GM10847 (cell line): Measurements from ENCODE around the gene LSM14A.

Experiments used
- POLR2A ChIP-seq: IDR thresholded peaks from 2 replicates; pipeline ENCODE4 v1.6.1; 2011; ENCODE audit not compliant: insufficient read length; ENCODE audit errors: extremely low read depth

LSM14A gene

DNA sequence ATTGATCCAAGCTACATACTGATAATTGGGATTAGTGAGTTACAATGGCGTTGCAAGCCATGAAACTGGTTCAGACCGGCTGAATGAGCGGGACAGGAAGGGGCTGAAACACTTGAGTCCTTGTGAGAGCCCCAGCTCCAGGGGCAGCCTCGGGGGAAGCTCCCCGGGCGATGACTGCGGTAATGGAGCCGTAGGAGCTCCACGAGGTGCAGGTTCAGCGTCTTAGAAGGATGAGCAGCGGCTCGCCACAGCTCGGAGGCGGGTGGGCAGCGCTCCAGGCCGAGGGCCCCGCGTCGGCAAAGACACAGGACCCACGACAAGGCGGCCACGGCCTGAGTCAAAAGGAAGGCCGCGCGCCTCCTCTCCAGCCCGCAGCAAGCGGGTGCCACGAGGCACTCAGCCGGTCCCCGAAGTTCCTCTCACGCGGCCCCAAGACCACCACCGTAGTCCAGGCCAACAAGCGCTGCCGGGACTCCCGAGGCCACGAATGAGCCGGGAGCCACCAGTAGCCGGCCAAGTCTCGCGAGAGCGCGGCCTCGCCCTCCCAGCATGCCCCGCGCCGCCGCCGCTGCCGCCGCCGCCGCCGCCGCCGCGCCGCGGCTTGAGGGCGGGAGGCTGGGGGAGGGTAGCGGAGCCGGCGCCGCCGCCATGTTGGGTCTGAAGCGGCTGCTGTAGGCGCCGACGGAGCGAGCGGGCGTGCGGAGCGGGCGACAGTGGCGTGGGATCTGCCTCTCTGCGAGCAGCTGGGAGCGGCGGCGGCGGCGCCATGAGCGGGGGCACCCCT is at the start of gene LSM14A:
Gene LSM14A (plus strand): TSS at position 628 of the 784 bp plus-strand sequence. CDS start 139 bp downstream, at position 767.
- TF ChIP-seq POLR2A, result peak; percentile 97

DNA sequence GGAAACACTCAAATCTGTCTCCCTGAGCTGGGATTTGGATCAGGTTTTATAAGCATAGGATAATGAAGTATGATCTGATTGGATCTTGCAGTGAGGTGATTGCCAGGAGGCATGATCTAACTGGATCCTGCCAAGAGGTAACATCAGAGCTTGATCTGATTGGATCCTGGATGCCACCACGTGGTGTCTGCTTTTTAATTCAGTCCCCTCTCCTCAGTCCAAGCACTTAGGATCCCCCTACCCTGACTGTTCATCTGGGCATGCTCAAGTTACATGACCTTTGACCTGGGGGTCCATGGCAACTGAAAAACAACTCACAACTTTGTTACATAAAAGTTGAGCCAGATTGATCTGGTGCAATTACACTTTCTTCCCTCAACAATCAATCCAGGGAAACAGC is 47.5 kb upstream of the LSM14A start:
- no peak for TF ChIP-seq POLR2A

DNA sequence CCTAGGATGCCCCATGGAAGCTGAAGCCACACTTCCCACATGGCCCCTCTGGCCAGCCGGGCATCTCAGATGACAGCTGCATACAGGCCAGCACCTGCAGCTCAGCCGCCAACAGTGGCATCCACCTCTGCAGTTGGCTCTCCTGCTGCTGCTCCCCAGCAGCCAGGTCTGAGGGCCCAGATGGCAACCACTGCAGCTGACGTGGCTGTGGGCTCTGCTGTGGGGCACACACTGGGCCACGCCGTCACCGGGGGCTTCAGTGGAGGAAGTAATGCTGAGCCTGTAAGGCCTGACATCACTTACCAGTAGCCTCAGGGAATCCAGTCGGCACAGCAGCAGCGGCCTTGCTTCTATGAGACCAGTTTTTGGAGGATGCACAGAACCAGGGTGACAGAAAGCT is 45.3 kb upstream of the LSM14A start:
- no peak for TF ChIP-seq POLR2A

DNA sequence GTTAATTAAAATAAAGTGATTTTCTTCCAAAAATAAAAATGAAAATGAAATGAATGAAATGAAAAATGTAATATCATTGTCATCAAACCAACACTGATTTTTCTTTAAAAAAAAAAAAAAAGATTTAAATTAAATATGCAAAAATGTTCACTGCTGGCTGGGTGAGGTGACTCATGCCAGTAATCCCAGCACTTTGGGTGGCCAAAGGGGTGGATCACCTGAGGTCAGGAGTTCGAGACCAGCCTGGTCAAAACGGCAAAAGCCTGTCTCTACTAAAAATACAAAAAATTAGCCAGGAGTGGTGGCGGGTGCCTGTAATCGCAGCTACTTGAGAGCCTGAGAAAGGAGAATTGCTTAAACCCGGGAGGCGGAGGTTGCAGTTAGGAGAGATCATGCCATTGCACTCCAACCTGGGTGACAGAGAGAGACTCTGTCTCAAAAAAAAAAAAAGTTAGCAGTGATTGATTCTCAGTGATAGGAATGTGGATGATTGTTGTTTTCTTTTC is 44.6 kb upstream of the LSM14A start:
- TF ChIP-seq POLR2A, result no peak

DNA sequence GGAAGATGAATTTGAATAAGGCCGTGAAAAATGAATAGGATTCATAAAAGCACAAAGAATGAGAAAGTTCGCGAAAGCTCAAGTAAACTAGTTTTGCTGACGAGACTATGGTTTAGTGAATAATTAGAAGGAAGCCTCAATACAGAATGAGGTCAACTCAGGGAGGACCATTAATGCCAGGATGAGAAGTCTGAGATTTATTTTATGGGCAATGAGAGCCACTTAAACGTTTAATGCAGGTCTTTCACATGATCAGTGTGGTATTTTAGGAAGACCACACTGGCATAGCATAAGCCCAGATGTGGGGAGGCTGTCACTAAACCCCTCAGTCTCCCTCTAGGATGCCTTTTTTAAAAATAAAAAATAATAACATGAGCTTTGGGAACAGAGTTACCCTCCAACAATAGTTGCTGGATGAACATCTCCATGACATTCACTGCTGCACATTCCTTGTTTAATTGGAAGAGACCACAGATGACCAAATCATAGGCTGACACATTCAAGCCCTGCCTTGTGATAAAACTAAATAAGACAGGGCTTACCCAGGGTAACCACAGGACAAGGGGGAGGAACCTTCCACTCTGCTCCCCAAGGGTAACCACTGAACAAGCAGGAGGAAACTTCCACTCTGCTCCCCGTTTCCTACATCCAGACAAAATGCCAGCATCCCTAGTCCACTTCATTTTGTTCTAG is 43.6 kb upstream of the LSM14A start:
- TF ChIP-seq POLR2A, result no peak

DNA sequence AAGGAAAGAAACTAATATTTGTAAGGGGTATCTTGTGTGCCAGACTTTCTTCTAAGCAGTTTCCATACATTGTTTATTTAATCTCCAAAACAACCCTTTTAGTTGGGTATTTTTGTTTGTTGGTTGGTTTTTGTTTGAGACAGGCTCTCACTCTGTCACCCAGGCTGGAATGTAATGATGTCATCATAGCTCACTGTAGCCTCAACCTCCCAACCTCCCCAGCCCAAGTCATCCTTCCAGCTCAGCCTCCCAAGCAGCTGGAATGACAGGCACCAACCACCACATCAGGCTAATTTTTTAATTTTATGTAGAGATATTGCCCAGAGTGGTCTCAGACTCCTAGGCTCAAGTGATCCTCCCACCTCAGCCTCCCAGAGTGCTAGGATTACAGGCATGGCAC is 41.2 kb upstream of the LSM14A start:
- TF ChIP-seq POLR2A, result no peak

DNA sequence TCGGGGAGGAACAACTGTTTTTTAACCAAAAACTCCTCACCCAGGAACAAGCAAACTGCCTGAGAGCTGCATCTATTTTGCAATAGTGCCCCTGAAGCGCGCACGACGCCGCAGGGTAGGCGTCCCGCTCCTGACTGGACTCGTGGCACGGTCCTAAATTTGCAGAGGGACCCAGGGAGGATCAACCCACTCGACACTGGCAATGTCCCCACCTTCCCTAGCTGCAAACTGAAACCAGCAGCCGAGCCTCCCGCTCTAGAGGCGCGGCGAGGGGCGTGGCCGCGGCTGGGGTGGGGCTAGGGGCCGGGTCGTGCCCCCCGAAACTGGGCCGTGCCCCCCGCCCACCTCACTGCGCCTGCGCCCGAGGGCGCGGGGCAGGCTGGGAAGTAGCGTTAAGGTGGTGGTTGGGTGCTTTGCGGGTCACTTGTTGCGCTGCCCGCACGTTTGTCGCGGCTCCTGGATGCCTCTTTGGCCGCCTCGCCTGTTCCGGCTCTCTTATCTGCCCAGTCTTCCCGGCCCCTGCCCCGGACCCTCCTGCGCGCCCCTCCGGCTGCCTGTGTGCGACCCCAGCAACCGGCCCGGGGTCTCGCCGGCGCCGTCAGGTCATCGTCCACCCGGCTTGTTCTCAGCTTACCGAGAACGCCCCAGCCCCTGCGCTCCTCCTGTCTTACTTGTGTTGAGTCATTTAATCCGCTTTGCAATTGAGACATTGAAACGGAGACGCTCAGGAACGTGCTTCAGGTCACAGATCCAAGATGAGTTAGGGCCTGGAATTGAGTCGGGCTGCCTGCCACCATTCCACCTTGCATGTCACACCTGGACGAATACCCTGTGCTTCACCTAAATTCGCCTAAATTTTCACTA is 37.9 kb upstream of the LSM14A start:
- TF ChIP-seq POLR2A, result peak; percentile 89

DNA sequence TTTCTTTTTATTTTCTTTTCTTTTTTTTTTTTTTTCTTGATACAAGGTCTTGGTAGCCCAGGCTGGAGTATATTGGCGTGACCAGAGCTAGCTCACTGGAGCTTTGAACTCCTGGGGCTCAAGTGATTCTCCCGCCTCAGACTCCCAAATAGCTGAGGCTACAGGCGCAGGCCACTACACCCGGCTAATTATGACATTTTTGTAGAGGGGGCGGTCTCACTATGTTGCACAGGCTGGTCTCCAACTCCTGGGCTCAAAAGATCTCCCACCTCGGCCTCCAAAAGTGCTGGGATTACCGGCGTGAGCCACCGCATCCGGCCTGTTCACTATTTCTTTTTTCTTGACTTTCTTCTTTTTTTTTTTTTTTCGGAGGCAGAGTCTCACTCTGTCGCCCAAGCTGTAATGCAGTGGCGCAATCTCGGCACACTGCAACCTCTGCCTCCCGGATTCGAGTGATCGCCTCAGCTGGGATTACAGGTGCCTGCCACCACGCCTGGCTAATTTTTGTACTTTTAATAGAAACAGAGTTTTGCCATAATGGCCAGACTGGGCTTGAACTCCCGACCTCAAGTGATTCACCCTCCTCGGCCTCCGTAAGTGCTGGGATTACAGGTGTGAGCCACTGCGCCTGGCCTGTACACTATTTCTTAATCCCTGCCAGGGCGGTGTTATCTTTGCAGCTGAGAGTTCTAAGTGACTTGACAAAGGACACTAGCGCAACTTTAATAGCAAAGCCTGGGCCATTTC is 37.1 kb upstream of the LSM14A start:
- no peak for TF ChIP-seq POLR2A

DNA sequence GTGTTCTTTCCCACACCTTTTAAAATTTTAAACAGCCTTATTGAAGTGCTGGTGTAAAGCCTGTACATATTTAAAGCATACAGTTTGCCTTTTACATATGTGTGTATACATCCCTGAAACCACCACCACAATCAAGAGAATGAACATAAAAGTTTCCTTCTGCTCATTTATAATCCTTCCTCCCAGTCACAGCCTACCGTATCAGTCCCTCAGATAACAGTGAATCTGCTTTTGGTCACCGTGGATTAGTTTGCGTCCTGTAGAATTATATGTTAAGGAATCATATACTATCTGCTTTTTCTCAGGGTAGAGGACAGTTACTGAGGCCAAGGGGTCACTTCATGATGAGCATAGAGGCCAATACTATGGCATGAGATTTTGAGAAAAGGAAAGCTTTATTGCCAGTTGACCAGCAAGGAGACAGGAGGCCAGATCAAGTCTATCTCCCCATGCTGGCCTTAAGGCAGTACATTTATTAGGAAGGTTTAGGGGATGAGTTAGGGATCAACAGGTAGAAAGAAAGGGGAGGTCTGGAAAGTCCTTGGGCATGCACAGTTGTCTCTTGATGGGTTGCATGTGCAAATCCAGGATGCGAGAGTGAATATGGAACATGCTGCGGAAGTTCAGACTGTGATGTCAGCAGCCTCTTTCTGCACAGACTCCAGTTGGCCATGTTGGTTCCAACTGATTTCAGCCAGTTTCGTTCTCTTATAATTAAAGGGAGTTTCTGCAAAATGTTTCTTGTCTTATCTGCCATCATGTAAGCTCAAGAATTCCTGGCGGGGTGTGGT is 36.3 kb upstream of the LSM14A start:
- no peak for TF ChIP-seq POLR2A

DNA sequence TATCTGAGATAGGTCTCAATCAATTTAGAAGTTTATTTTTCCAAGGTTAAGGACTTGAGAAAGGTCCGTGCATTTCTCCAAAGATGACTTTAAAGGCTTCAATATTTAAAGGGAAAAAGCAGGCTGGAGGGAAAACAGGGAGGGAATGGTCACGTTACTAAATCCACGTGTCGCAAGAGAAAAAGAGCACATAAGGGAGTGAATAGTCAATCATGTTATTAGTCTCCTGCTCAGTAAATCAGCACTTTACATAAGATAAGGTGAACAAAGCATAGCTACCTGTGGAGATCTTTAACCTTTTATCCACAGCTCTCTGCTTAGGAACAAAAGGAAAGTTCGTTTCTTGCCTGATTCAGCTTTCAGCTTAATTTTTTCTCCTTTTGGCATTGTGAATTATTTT is 31.3 kb upstream of the LSM14A start:
- TF ChIP-seq POLR2A, result no peak

DNA sequence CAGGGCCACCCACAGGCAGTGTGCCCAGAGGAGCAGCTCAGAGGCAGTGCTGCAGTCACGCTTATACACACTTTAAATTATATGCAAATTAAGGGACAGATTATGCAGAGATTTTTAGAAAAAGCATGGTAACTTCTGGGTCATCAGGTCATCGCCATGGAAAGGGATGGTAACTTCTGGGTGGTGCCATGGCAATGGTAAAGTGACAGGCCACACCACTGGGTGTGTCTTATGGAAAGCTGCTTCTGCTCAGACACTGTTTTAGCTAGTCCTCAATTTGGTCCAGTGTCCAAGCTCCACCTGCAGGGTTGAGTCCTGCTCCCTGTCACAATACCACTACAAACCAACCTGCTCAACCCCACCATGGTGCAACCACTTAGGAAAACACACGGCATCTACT is 29.9 kb upstream of the LSM14A start:
- TF ChIP-seq POLR2A, result no peak

DNA sequence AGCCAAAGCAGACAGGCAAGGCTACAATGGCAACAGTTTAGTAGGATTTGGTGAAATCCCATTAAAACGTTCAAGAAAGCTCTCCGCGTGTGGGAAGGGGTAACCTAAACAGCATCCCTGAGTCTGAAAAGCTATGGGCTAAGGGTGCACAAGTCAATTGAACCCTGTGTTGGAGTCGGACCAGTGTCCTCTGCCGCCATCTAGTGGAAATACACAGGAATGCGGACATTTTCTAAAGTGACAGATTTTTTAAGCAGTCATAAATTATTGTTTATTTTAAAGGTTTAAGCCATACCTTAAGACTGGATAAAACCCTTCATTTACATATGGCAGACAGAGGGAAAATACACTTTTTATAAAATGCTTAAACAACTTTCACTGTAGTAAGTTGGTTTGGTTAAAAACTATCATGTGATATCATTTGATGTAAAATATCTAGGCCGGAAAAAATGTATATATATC is 26.5 kb upstream of the LSM14A start:
- no peak for TF ChIP-seq POLR2A

DNA sequence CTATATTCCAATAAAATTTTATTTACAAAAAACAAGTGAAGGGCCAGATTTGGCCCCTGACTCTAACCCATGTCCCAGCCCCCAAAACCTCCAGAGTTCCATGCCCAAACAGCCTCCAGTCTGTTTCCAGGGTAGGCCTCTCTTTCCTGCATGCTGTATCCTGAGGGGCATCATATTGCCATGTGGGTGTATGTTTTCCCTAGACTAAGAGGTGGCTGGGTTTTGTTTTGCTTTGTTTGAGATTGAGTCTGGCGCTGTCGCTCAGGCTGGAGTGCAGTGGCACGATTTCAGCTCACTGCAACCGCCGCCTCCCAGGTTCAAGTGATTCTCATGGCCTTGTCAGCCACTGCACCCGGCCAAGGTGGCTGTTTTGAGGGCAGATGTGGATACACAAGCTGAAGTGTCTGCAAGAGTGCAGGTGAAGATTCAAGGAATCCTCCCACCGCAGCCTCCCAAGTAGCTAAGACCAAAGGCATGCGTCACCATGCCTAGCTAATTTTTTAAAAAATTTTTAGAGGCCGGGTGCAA is 23.6 kb upstream of the LSM14A start:
- TF ChIP-seq POLR2A, result no peak

DNA sequence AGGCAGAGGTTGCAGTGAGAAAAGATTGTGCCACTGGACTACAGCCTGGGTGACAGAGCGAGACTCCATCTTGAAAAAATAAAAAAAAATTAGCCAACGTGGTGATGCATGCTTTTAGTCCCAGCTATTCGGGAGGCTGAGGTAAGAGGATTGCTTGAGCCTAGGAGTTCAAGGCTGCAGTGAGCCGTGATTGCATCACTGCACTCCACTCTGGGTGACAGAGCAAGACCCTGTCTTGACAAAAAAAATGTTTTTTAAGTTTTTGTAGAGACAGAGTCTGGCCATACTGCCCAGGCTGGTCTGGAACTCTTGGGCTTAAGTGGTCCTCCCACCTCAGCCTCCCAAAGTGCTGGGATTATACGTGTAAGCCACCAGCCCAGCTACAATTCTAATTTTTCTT is 22.4 kb upstream of the LSM14A start:
- no peak for TF ChIP-seq POLR2A
